H1 (cell line): ENCODE results near the gene LIN28B. TPM values are rescaled to one million over a fixed set of nuclear protein-coding genes. Genes with fewer than 3 reads are reported as not detected.

Experiments
- CHD7 ChIP-seq: fragments of 300-600 bp; sonication (generic); IDR thresholded peaks from 2 replicates; pipeline ENCODE4 v1.7.1; 2012; ENCODE audit warnings: low read length, moderate library complexity, mild to moderate bottlenecking, inconsistent platforms; ENCODE audit not compliant: insufficient replicate concordance
- CTCF ChIP-seq, 3 experiments: IDR thresholded peaks; 1 replicate in 2 of 3; 2 replicates in 1 of 3; pipeline versions ENCODE4 v1.5.1 to v1.6.1; 2011; ENCODE audit warnings: low read length in 3 of 3, mild to moderate bottlenecking in 3 of 3, inconsistent platforms in 2 of 3, low read depth in 1 of 3, moderate library complexity in 1 of 3; ENCODE audit not compliant: insufficient read depth in 1 of 3; ENCODE audit errors: control extremely low read depth in 1 of 3
- GABPA ChIP-seq: IDR thresholded peaks from 2 replicates; pipeline ENCODE4 v1.6.1; 2011; ENCODE audit warnings: mild to moderate bottlenecking, low read length, moderate library complexity, borderline replicate concordance; ENCODE audit not compliant: insufficient read depth
- POLR2A ChIP-seq, 2 experiments: IDR thresholded peaks; 1 replicate in 1 of 2; 2 replicates in 1 of 2; pipeline ENCODE4 v1.6.1; 2011; ENCODE audit warnings: low read depth in 2 of 2, low read length in 2 of 2, mild to moderate bottlenecking in 2 of 2; ENCODE audit errors: control extremely low read depth in 1 of 2
- RFX5 ChIP-seq: IDR thresholded peaks from 2 replicates; pipeline ENCODE4 v1.6.1; 2011; ENCODE audit warnings: low read depth, low read length, improper control_type of control experiment, borderline replicate concordance
- SAP30 ChIP-seq: fragments of 300-600 bp; sonication (generic); IDR thresholded peaks from 2 replicates; pipeline ENCODE4 v1.7.1; 2012; ENCODE audit warnings: low read length, moderate library complexity, mild to moderate bottlenecking, inconsistent platforms; ENCODE audit not compliant: insufficient read depth, insufficient replicate concordance
- SIN3A ChIP-seq, 2 experiments: IDR thresholded peaks in 1 of 2; conservative IDR thresholded peaks in 1 of 2; 2 replicates each; pipeline ENCODE4 v1.6.1; 2011 to 2012; ENCODE audit warnings: low read length in 2 of 2, improper control_type of control experiment in 1 of 2, low read depth in 1 of 2, mild to moderate bottlenecking in 1 of 2
- SIX5 ChIP-seq: IDR thresholded peaks from 2 replicates; pipeline ENCODE4 v1.6.1; 2011; ENCODE audit warnings: mild to moderate bottlenecking, low read depth, low read length
- TCF12 ChIP-seq: IDR thresholded peaks from 2 replicates; pipeline ENCODE4 v1.6.1; 2011; ENCODE audit warnings: low read depth, mild to moderate bottlenecking, low read length
- polyA plus RNA-seq, 7 experiments: library from polyadenylated mRNA; depleted of rRNA in 3 of 7; stranded (reverse) in 5 of 7; unstranded in 2 of 7; fragments of >200 nt in 5 of 7; fragments of 200-250 nt in 2 of 7; gene quantifications; 1 replicate in 5 of 7; 2 replicates in 1 of 7; 4 replicates in 1 of 7; pipeline versions ENCODE4 v1.2.1 to v1.2.3, GENCODE V29; 2011 to 2013; ENCODE audit warnings: missing spikeins in 2 of 7, mixed read lengths in 2 of 7
- total RNA-seq: library from RNA; stranded (reverse); fragmentation: NEBNext Ultra II Directional; extraction: Animal tissue kit (Norgen Biotek cat#: 25700); gene quantifications from 2 replicates; pipeline ENCODE4 v1.2.1, GENCODE V29; 2021

Gene LIN28B
- total and polyA plus RNA-seq, 2 of the 8 experiments (the other 6 are each of a cell fraction or from before 2014, with no cell fraction given), result 27.4 to 94.7 TPM

- no peak for TF ChIP-seq CHD7
- no peak for TF ChIP-seq SIX5
- no peak for TF ChIP-seq RFX5
- no peak for TF ChIP-seq SIN3A (conservative IDR thresholded peaks at IDR 0.05 in 1 of 2, IDR thresholded peaks at IDR 0.05 in 1 of 2; ENCODE audit: low read depth in 1 of 2, low read length in 2 of 2)
- no peak for TF ChIP-seq CTCF (IDR thresholded peaks at IDR 0.05; ENCODE audit: control extremely low read depth in 1 of 3, insufficient read depth in 1 of 3, low read depth in 1 of 3, low read length in 3 of 3)
- TF ChIP-seq SAP30, result no peak
- no peak for TF ChIP-seq TCF12
- TF ChIP-seq POLR2A (IDR thresholded peaks at IDR 0.05; ENCODE audit: control extremely low read depth in 1 of 2, low read depth in 2 of 2, low read length in 2 of 2), result no peak
- TF ChIP-seq GABPA, result no peak
These were observed 35.0 kb upstream of the LIN28B start (continued) for GRCh38 chr6:104921896-104922295.
